NCI-H1092 (cell line): ENCODE measurements around the gene MFN2.
"Not testable (repeated sequence)": the region's sequence is repeated elsewhere in the genome, so short reads cannot be mapped to it uniquely, and the experiment has no call there.

Experiments
- DNase-seq: peaks from one replicate; lab custom pipeline; 2025; lab: John Stamatoyannopoulos, UW

MFN2 gene

DNA sequence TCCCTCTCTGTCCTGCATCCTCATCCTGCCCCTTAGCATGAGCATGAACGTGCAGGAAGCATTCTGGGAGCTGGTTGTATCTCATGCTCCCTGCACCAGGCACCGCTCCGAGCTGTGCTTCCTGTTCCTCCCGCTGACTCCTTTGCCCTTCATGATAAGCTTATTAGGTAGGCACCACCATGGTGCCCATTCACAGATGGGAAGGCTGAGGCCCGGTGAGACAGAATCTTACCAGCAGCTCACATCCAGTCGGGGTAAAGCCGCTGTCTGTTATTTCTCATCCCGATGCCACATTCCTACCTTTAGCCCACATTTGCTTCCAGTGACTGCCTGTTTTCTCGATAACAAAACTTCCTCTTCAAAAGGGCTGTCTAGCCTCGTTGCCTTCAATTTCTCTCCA, 46.3 kb downstream of the MFN2 start:
- no peak for DNase-seq

DNA sequence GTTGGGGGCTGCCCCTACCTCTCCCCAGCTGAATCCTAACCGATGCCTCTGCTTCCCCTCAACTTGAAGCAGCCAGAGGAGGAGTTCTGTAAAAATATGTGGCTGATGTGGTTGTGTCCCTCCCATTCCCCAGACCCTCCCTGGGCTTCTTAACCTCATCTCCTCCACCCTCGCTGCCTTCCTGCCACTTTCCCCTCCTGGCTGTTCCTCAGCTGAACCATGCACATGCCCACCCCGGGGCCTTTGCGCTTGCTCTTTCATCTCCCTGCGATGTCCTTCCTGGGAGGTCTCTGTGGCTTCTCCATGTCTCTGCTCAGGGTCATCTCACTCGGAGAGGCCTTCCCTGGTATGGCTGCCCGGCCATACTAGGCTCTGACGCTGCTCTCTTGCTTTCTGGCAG, 48.0 kb downstream of the MFN2 start:
- DNase-seq: no peak

DNA sequence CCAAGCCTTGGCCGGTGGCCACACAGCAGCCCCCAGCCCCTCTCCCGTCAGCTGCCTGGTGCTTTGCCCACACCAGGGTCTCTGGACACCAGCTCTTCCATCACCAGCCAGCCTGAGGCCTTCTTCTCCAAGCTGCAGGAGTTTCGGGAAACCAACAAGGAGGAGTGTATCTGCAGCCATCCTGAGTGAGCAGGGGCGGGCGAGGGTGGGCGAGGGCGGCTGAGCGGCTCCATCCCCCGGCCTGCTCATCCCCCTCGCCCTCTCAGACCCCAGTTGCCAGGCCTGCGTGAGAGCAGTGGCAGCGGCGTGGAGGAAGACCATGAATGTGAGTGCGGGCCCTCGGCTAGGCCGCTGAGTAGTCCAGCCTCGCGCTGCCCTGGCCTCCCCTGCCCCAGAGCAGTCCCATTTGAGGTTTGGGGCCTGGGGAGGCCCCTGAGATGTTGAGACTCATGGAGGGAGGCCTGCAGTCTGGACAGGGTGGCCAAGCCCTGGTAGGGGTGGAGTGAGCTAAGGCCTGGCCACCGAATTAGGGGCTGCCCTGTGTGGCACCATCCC, 48.8 kb downstream of the MFN2 start:
- no peak for DNase-seq

- DNase-seq: no peak
Observed at GRCh38 chr1:12029720-12030339, 49.6 kb downstream of the MFN2 start.

DNA sequence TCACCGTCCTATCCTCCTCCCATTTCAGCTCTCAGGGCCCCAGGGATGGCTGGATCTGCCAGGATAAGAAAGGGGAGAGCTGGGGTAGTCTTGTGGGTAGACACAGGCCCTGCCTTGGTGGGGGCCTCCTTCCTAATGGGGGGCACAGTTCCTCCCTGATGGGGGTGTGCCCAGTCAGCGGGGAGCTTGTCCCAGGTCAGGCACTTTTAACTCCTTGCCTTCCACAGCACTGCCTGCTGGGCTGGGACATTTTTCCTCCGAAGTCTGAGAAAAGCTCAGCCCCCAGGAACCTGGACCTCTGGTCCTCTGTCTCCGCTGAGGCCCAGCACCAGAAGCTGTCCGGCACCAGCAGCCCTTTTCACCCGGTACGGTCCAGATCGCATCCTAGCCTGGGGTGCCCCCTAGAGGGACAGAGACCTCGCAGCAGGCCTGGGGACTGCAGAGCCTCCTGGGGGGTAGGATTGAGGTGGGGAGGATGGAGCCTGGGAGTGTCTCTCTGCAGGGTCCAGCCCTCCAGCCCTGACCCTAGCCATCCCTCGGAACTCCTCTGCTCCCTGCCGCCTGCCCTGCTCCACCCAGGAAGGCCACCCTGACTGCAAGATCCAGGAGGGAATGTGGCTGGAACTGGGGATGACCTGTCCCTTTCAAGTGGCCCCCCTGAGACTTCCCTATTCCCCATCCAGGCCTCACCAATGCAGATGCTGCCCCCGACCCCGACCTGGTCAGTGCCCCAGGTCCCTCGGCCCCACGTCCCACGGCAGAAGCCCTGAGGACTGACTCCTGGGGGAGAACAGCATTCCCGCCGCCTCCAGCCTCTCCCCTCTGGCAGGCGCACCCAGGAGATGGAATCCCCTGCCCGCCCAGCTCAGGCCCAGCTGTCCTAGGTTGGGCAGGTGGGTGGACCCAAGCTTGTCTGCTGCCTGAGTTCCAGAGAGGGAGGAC, 51.1 kb downstream of the MFN2 start:
- no peak for DNase-seq

GRCh38 chr1:12032161-12032621, 51.9 kb downstream of the MFN2 start:
- no peak for DNase-seq

- not testable (repeated sequence) for DNase-seq
Observed at GRCh38 chr1:12033441-12033840, 53.2 kb downstream of the MFN2 start.

DNA sequence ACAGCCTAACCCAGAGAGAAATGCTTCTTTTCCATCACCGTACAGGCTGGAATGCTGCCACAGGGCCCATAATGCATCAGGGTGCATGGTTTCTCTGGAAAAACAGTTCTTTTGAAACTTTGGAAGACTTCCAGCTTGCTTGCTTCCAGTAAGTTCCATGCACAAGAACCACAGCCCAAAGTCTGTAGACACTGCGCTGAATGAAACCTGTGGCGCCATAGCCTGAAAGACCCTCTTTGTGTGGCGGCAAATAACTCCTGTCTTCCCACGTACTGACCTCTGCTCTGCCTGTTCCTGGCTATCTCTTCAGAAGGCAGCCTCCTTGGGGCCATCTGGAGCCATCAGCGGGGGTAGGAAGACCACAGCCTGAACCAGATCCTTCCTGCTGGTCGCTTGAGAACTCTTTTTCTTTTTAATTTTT, 54.1 kb downstream of the MFN2 start:
- no peak for DNase-seq

DNA sequence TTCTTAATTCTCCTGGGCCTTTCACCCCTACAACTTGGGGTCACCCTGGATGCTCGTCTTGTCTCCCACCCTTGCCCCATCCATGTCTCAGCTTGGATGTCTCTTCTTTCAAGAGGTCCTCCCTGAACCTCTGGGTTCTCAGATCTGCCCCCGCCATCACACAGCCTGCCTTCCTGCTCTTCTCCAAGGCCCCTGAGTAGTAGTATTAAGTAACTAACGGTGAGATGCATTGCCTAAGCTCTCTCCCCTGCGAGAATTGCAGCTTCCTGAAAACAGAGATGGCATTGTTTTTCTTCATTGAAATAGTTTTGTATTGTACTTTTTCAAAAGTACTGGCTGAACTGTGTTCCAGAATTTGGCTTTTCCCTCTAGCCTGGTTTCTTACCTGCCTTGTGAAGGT, 55.1 kb downstream of the MFN2 start:
- DNase-seq: no peak

GRCh38 chr1:12037486-12038355, 57.5 kb downstream of the MFN2 start:
- no peak for DNase-seq

DNA sequence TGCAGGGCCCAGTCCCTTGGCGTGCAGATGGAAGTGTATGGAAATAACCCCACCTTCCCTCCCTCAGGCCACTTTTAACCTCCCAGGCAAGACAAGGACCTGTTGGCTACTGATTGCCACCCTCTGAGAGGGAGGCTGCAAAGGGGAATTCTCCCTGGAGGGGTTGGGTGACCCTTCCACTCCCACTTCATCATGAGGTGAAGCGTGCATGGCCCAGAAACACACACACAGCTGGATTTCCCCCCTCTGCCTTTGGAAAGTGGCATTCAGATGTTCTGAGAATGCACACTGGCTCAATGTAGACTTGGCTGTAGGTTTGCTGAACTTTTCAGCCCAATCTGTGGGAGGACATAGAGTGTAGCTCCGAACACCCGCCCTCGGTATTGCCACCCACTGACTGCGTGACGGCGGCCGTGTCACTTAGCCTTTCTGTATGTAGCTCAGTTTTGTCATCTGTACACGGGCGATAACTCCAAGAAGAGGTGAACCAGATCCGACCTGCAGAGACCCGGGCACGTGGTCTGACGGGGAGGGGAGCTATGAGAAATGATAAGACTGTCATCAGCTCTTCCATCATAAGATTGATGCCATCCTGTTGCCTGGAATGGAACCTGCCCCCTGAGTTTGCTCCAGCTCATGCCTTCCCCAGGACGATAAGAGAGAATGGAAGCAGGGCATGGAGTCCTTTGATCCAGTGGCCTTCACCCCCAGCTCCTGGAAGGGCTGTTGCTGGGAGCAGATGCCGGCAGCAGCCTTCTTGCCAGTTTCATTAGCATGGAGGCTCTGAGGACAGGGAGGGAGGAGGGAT, 58.3 kb downstream of the MFN2 start:
- no peak for DNase-seq

DNA sequence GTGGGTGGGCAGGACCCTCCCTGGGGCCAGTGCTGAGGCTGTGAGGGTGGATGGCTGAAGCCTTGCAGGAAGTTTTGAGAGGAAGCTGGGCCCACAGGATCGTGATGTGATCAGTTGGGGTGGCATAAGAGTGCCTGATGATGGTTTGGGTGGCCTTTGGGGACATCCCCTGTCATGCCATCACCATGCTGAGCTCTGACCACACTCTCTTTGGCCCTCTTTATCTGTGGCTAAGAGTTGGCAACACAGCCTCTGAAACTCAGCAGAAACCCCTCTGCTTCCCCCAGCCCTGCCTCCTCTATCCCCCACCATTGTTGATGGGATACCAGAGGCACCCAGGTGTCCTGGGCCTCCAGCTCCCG, 58.9 kb downstream of the MFN2 start:
- DNase-seq: no peak

DNA sequence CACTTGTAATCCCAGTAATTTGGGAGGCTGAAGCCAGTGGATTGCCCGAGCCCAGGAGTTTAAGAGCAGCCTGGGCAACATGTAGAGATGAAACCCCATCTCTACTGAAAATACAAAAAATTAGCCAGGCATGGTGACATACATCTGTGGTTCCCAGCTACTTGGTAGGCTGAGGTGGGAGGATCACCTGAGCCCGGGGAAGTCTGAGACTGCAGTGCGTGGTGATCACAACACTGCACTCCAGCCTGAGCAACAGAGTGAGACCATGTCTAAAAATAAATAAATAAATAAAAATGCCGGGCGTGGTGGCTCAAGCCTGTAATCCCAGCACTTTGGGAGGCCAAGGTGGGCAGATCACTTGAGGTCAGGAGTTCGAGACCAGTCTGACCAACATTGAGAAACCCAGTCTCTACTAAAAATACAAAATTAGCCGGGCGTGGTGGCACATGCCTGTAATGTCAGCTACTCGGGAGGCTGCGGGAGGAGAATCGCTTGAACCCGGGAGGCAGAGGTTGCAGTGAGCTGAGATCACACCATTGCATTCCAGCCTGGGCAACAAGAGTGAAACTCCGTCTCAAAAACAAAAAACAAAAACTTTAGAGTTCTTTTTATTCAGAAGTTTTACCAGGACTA, 59.7 kb downstream of the MFN2 start:
- not testable (repeated sequence) for DNase-seq

GRCh38 chr1:12040457-12041051, 60.3 kb downstream of the MFN2 start:
- DNase-seq: no peak

- not testable (repeated sequence) for DNase-seq
Observed at GRCh38 chr1:12044187-12044877, 64.1 kb downstream of the MFN2 start.

GRCh38 chr1:12046749-12047119, 66.5 kb downstream of the MFN2 start:
- no peak for DNase-seq

DNA sequence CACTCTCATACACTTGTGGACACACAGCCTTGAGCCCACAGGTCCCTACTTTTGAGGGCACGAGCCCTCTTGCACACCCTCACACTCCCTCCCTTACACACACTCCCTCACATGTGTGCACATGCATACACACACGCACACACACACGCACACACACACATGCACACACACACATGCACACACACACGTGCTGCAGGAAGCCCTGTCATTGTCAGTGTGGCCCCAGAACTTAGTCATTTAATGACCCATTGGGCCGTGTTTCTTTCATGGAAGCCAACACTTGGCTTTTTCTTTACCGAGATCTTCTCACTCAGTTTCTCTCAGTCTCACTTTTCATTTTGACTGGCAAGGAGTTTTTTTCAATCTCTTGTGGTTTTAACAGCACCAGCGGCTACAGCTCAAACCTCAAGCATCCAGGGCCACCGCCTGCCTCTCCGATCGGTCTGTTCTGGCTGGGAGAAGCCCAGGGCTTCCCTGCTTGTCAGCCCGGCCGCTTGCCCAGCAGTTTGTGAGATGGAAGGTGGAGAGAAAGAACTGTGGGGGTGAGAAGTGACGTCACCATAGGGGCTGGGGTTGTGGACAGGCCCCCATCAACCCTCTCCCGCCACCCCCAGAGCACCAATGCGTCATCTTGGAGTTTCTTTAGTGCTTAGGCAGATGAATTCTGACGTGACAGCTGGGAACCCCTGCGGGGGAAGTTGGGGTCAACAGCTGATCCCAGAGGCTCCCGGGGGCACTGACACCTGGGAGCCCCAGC, 67.1 kb downstream of the MFN2 start:
- DNase-seq: no peak

DNA sequence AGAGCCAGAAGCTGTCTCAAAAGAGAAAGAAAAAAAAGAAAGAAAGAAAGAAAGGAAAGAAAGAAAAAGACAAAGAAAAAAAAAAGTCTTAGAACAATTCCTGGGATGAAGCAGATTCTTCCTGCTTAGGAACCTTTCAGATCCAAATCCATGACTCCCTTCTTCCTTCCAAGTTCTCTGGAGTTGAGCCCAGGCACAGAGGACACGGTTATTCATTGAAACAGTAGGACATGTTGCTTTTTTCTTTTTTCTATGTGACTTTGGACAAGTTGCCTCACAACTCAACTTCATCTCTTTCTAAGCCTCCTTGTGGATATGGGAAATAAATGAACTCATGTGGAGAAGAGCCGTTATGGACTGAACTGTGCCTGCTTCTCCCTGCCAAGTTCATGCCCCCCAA, 68.1 kb downstream of the MFN2 start:
- no peak for DNase-seq

GRCh38 chr1:12049616-12050015, 69.4 kb downstream of the MFN2 start:
- DNase-seq: peak; percentile 53
